Keratinocyte (primary cell): ENCODE data around the gene SMCHD1. TPM values are rescaled to one million over a fixed set of nuclear protein-coding genes. Genes with fewer than 3 reads are reported as not detected.

Experiments used
- DNase-seq: peaks from one replicate; pipeline ENCODE4 v3.0.0-alpha.2; 2011; ENCODE audit warnings: low read depth, missing footprints, low spot score
- FAIRE-seq: peaks from 2 replicates; lab custom pipeline; 2011; peaks lifted over from hg19 to GRCh38; lab: Jason Lieb, UNC
- H2AFZ ChIP-seq: 2 replicates; pipeline ENCODE4 v1.6.0; 2012; ENCODE audit warnings: low read length, control low read depth, inconsistent platforms; ENCODE audit not compliant: control insufficient read depth
- H3K27ac ChIP-seq: 2 replicates; pipeline ENCODE4 v1.5.1; 2011; ENCODE audit warnings: low read length; ENCODE audit not compliant: control insufficient read depth, insufficient read depth
- H3K27me3 ChIP-seq: 3 replicates; pipeline ENCODE4 v1.6.0; 2011; ENCODE audit warnings: low read length; ENCODE audit not compliant: control insufficient read depth, insufficient read depth; ENCODE audit errors: extremely low read depth
- H3K36me3 ChIP-seq, 2 experiments: 2 replicates in 1 of 2; 3 replicates in 1 of 2; pipeline ENCODE4 v1.5.1; 2011; ENCODE audit warnings: low read length in 2 of 2, mild to moderate bottlenecking in 1 of 2; ENCODE audit not compliant: control insufficient read depth in 2 of 2, insufficient read depth in 2 of 2; ENCODE audit errors: extremely low read depth in 1 of 2
- H3K4me1 ChIP-seq: 3 replicates; pipeline ENCODE4 v1.5.1; 2011; ENCODE audit warnings: low read length; ENCODE audit not compliant: control insufficient read depth, insufficient read depth; ENCODE audit errors: extremely low read depth
- H3K4me2 ChIP-seq: 3 replicates; pipeline ENCODE4 v1.6.0; 2011; ENCODE audit warnings: low read depth, low read length; ENCODE audit not compliant: control insufficient read depth, insufficient read depth; ENCODE audit errors: extremely low read depth
- H3K4me3 ChIP-seq, 3 experiments: fragments of 200-600 bp in 1 of 3; sonication (generic) in 1 of 3; 2 replicates in 2 of 3; 3 replicates in 1 of 3; pipeline ENCODE4 v1.5.1; 2011 to 2016; ENCODE audit warnings: low read length in 3 of 3, mild to moderate bottlenecking in 3 of 3, control low read depth in 2 of 3, inconsistent platforms in 1 of 3, low read depth in 1 of 3, mixed read lengths in 1 of 3, mixed run types in 1 of 3, moderate library complexity in 1 of 3; ENCODE audit not compliant: control insufficient read depth in 2 of 3, insufficient read depth in 2 of 3; ENCODE audit errors: extremely low read depth in 1 of 3
- H3K79me2 ChIP-seq: 2 replicates; pipeline ENCODE4 v1.6.0; 2012; ENCODE audit warnings: low read length; ENCODE audit not compliant: control insufficient read depth, insufficient read depth
- H3K9ac ChIP-seq: 3 replicates; pipeline ENCODE4 v1.6.0; 2011; ENCODE audit warnings: low read length; ENCODE audit not compliant: control insufficient read depth, insufficient read depth; ENCODE audit errors: extremely low read depth
- H3K9me1 ChIP-seq: 3 replicates; pipeline ENCODE4 v1.6.0; 2011; ENCODE audit warnings: low read length; ENCODE audit not compliant: control insufficient read depth, insufficient read depth; ENCODE audit errors: extremely low read depth
- H3K9me3 ChIP-seq: 2 replicates; pipeline ENCODE4 v1.5.1; 2012; ENCODE audit warnings: low read depth, low read length; ENCODE audit not compliant: control insufficient read depth
- H4K20me1 ChIP-seq: 3 replicates; pipeline ENCODE4 v1.6.0; 2011; ENCODE audit warnings: low read length; ENCODE audit not compliant: control insufficient read depth, insufficient read depth; ENCODE audit errors: extremely low read depth
- CTCF ChIP-seq, 3 experiments: IDR thresholded peaks in 1 of 3; conservative IDR thresholded peaks in 1 of 3; optimal IDR thresholded peaks in 1 of 3; 2 replicates in 2 of 3; 3 replicates in 1 of 3; pipeline versions ENCODE3 to v1.5.1; 2011; ENCODE audit warnings: low read length in 3 of 3, mild to moderate bottlenecking in 3 of 3, moderate library complexity in 2 of 3, control low read depth in 1 of 3, inconsistent platforms in 1 of 3; ENCODE audit not compliant: insufficient read depth in 2 of 3; ENCODE audit errors: extremely low read depth in 1 of 3
- EZH2 ChIP-seq: IDR thresholded peaks from one replicate; pipeline ENCODE4 v1.6.1; 2012; ENCODE audit warnings: inconsistent platforms, mild to moderate bottlenecking, low read length, moderate library complexity
- dilution Hi-C: fragments of 300-500 bp; cut with MboI; formaldehyde crosslinking; loops from one replicate; pipeline ENCODE4 v1.7.0; 2020; ENCODE audit warnings: low sequenced_read_pairs; ENCODE audit not compliant: extremely low pct_ligation_motif_present
- polyA plus RNA-seq, 5 experiments: library from polyadenylated mRNA; depleted of rRNA in 3 of 5; stranded (reverse) in 3 of 5; stranded (forward) in 1 of 5; unstranded in 1 of 5; fragments of >200 nt; gene quantifications; 1 replicate in 1 of 5; 2 replicates in 3 of 5; 3 replicates in 1 of 5; pipeline versions ENCODE4 v1.2.1 to v1.2.3, GENCODE V29; 2011 to 2012; ENCODE audit warnings: missing spikeins in 2 of 5, low read depth in 1 of 5, low replicate concordance in 1 of 5

The SMCHD1 gene
- polyA plus RNA-seq, 1 donor (not counting 4 experiments of a cell fraction or from before 2014, with no cell fraction given), result 18.5 TPM

- H3K9ac ChIP-seq, result no peak overlapping the region
- H3K9me3 ChIP-seq, result no peaks in the 10 kb centered on the region
- H3K4me2 ChIP-seq, result no peak overlapping the region
- H3K4me1 ChIP-seq, result no peaks in the 10 kb centered on the region
- no peak overlapping the region for H3K4me3 ChIP-seq
- H3K9me1 ChIP-seq, result no peaks in the 10 kb centered on the region
- no peaks in the 10 kb centered on the region for H4K20me1 ChIP-seq
- H3K36me3 ChIP-seq, result no peaks in the 10 kb centered on the region
- no peaks in the 10 kb centered on the region for H3K27me3 ChIP-seq
- no peak for DNase-seq
- no peak for TF ChIP-seq EZH2
- no peak for TF ChIP-seq CTCF (optimal IDR thresholded peaks at IDR 0.05 in 1 of 3, IDR thresholded peaks at IDR 0.05 in 1 of 3, conservative IDR thresholded peaks at IDR 0.05 in 1 of 3; ENCODE audit: extremely low read depth in 1 of 3, insufficient read depth in 2 of 3, low read length in 3 of 3)
- dilution Hi-C loops, result no loop called here
- no peaks in the 10 kb centered on the region for H3K79me2 ChIP-seq
- no peak overlapping the region for H3K27ac ChIP-seq
- no peak overlapping the region for H2AFZ ChIP-seq
- no peak for FAIRE-seq
These were observed 155.9 kb downstream of the SMCHD1 start for GRCh38 chr18:2811416-2811815.

- H3K9me1 ChIP-seq, result no peaks in the 10 kb centered on the region
- dilution Hi-C loops, result no loop called here
- FAIRE-seq, result no peak
These were observed 159.4 kb downstream of the SMCHD1 start for GRCh38 chr18:2814928-2815327.

More at GRCh38 chr18:2814928-2815327, 159.4 kb downstream of the SMCHD1 start:
- H3K36me3 ChIP-seq, result no peaks in the 10 kb centered on the region
- H4K20me1 ChIP-seq, result no peaks in the 10 kb centered on the region
- H3K4me3 ChIP-seq, result no peak overlapping the region
- TF ChIP-seq EZH2 (no peak), CTCF (optimal IDR thresholded peaks at IDR 0.05 in 1 of 3, IDR thresholded peaks at IDR 0.05 in 1 of 3, conservative IDR thresholded peaks at IDR 0.05 in 1 of 3; ENCODE audit: extremely low read depth in 1 of 3, insufficient read depth in 2 of 3, low read length in 3 of 3) (no peak)
- H3K79me2 ChIP-seq, result no peaks in the 10 kb centered on the region
- no peak overlapping the region for H3K27ac ChIP-seq
- DNase-seq, result no peak
- H3K9me3 ChIP-seq, result no peaks in the 10 kb centered on the region
- H3K4me1 ChIP-seq, result no peaks in the 10 kb centered on the region
- no peak overlapping the region for H3K9ac ChIP-seq
- no peak overlapping the region for H3K4me2 ChIP-seq
- no peak overlapping the region for H2AFZ ChIP-seq
- H3K27me3 ChIP-seq, result no peaks in the 10 kb centered on the region
